ENCODE data around the gene AKR1B1. TPM values are rescaled to one million over a fixed set of nuclear protein-coding genes. Genes with fewer than 3 reads are reported as not detected.
"Not testable (repeated sequence)": the region's sequence is repeated elsewhere in the genome, so short reads cannot be mapped to it uniquely, and the experiment has no call there.

Gene AKR1B1
- total RNA-seq (41.7 TPM), polyA plus RNA-seq (109 TPM)

GRCh38 chr7:134458806-134459698 is at the start of gene AKR1B1:
Gene AKR1B1, minus strand, starts transcription at chr7:134459100. Its CDS starts 38 bp downstream, at chr7:134459062.
- Histone ChIP-seq H3K4me3 (ENCODE audit: low read depth, low read length) (peak within 1 kb of the TSS; percentile 86), H3K36me3 (ENCODE audit: insufficient read depth) (no peaks in the 10 kb centered on the region), H3K27ac (ENCODE audit: low read depth) (peak within 1 kb of the TSS; percentile 77), H3K4me1 (ENCODE audit: insufficient read depth) (no peaks in the 10 kb centered on the region)
- 1% methylated on average over 61 of the region's 61 CpGs for WGBS
- DNase-seq (ENCODE audit: extremely low spot score): peak; percentile 56

GRCh38 chr7:134505856-134506255 is 47.0 kb upstream of the AKR1B1 start:
- WGBS: 70% methylated on average over 4 of the region's 4 CpGs
- no peaks in the 10 kb centered on the region for H3K36me3 ChIP-seq (ENCODE audit: insufficient read depth)
- H3K27ac ChIP-seq (ENCODE audit: low read depth): no peak overlapping the region

GRCh38 chr7:134504660-134505164 is 45.8 kb upstream of the AKR1B1 start:
- Histone ChIP-seq H3K27ac (ENCODE audit: low read depth) (no peak overlapping the region), H3K36me3 (ENCODE audit: insufficient read depth) (no peaks in the 10 kb centered on the region), H3K4me1 (ENCODE audit: insufficient read depth) (no peaks in the 10 kb centered on the region), H3K4me3 (ENCODE audit: low read depth, low read length) (no peak overlapping the region)
- DNase-seq (ENCODE audit: extremely low spot score): no peak
- 76% methylated on average over 3 of the region's 3 CpGs for WGBS

More at GRCh38 chr7:134505856-134506255, 47.0 kb upstream of the AKR1B1 start:
- H3K4me3 ChIP-seq (ENCODE audit: low read depth, low read length): no peak overlapping the region
- DNase-seq (ENCODE audit: extremely low spot score): no peak
- H3K4me1 ChIP-seq (ENCODE audit: insufficient read depth): no peaks in the 10 kb centered on the region

- DNase-seq (ENCODE audit: extremely low spot score): no peak
- 63% methylated on average over 3 of the region's 3 CpGs for WGBS
- Histone ChIP-seq H3K4me3 (ENCODE audit: low read depth, low read length) (no peak overlapping the region), H3K27ac (ENCODE audit: low read depth) (no peak overlapping the region), H3K36me3 (ENCODE audit: insufficient read depth) (no peaks in the 10 kb centered on the region), H3K4me1 (ENCODE audit: insufficient read depth) (no peaks in the 10 kb centered on the region)
Observed at GRCh38 chr7:134502463-134503371, 43.8 kb upstream of the AKR1B1 start.

- H3K4me3 ChIP-seq (ENCODE audit: low read depth, low read length): no peak overlapping the region
- H3K4me1 ChIP-seq (ENCODE audit: insufficient read depth): no peaks in the 10 kb centered on the region
- no peaks in the 10 kb centered on the region for H3K36me3 ChIP-seq (ENCODE audit: insufficient read depth)
- no peak overlapping the region for H3K27ac ChIP-seq (ENCODE audit: low read depth)
- no peak for DNase-seq (ENCODE audit: extremely low spot score)
- WGBS: 66% methylated on average over 5 of the region's 5 CpGs
Observed at GRCh38 chr7:134500982-134501381, 42.1 kb upstream of the AKR1B1 start.

- H3K4me3 ChIP-seq (ENCODE audit: low read depth, low read length): no peak overlapping the region
- H3K36me3 ChIP-seq (ENCODE audit: insufficient read depth): no peaks in the 10 kb centered on the region
- H3K4me1 ChIP-seq (ENCODE audit: insufficient read depth): no peaks in the 10 kb centered on the region
- no peak overlapping the region for H3K27ac ChIP-seq (ENCODE audit: low read depth)
- WGBS: 80% methylated on average over 2 of the region's 2 CpGs
- DNase-seq (ENCODE audit: extremely low spot score): no peak
Observed at GRCh38 chr7:134500406-134500805, 41.5 kb upstream of the AKR1B1 start.

GRCh38 chr7:134495546-134495945 is 36.6 kb upstream of the AKR1B1 start:
- H3K36me3 ChIP-seq (ENCODE audit: insufficient read depth): no peaks in the 10 kb centered on the region
- no peak overlapping the region for H3K27ac ChIP-seq (ENCODE audit: low read depth)
- no peaks in the 10 kb centered on the region for H3K4me1 ChIP-seq (ENCODE audit: insufficient read depth)
- DNase-seq (ENCODE audit: extremely low spot score): no peak
- H3K4me3 ChIP-seq (ENCODE audit: low read depth, low read length): no peak overlapping the region
- WGBS: 92% methylated on average over 1 of the region's 1 CpG

- WGBS: 85% methylated on average over 2 of the region's 2 CpGs
- Histone ChIP-seq H3K27ac (ENCODE audit: low read depth) (no peak overlapping the region), H3K36me3 (ENCODE audit: insufficient read depth) (no peaks in the 10 kb centered on the region), H3K4me1 (ENCODE audit: insufficient read depth) (no peaks in the 10 kb centered on the region), H3K4me3 (ENCODE audit: low read depth, low read length) (no peak overlapping the region)
- DNase-seq (ENCODE audit: extremely low spot score): no peak
Observed at GRCh38 chr7:134493091-134493490, 34.2 kb upstream of the AKR1B1 start.

GRCh38 chr7:134487721-134488120 is 28.8 kb upstream of the AKR1B1 start:
- H3K4me1 ChIP-seq (ENCODE audit: insufficient read depth); H3K27ac ChIP-seq (ENCODE audit: low read depth); H3K4me3 ChIP-seq (ENCODE audit: low read depth, low read length); DNase-seq (ENCODE audit: extremely low spot score); H3K36me3 ChIP-seq (ENCODE audit: insufficient read depth): not testable (repeated sequence)
- 76% methylated on average over 4 of the region's 4 CpGs for WGBS

GRCh38 chr7:134485203-134485602 is 26.3 kb upstream of the AKR1B1 start:
- DNase-seq (ENCODE audit: extremely low spot score): no peak
- WGBS: 56% methylated on average over 6 of the region's 6 CpGs
- Histone ChIP-seq H3K27ac (ENCODE audit: low read depth) (no peak overlapping the region), H3K4me3 (ENCODE audit: low read depth, low read length) (no peak overlapping the region), H3K36me3 (ENCODE audit: insufficient read depth) (no peaks in the 10 kb centered on the region), H3K4me1 (ENCODE audit: insufficient read depth) (no peaks in the 10 kb centered on the region)

- Histone ChIP-seq H3K27ac (ENCODE audit: low read depth) (no peak overlapping the region), H3K4me3 (ENCODE audit: low read depth, low read length) (no peak overlapping the region), H3K36me3 (ENCODE audit: insufficient read depth) (no peaks in the 10 kb centered on the region), H3K4me1 (ENCODE audit: insufficient read depth) (no peaks in the 10 kb centered on the region)
- WGBS: 93% methylated on average over 2 of the region's 2 CpGs
- no peak for DNase-seq (ENCODE audit: extremely low spot score)
Observed at GRCh38 chr7:134483296-134483695, 24.4 kb upstream of the AKR1B1 start.

- Histone ChIP-seq H3K4me1 (ENCODE audit: insufficient read depth) (no peaks in the 10 kb centered on the region), H3K4me3 (ENCODE audit: low read depth, low read length) (no peak overlapping the region), H3K36me3 (ENCODE audit: insufficient read depth) (no peaks in the 10 kb centered on the region), H3K27ac (ENCODE audit: low read depth) (no peak overlapping the region)
- DNase-seq (ENCODE audit: extremely low spot score): no peak
Observed at GRCh38 chr7:134482858-134483257, 24.0 kb upstream of the AKR1B1 start.

- 91% methylated on average over 3 of the region's 3 CpGs for WGBS
- no peak for DNase-seq (ENCODE audit: extremely low spot score)
- Histone ChIP-seq H3K36me3 (ENCODE audit: insufficient read depth) (no peaks in the 10 kb centered on the region), H3K4me1 (ENCODE audit: insufficient read depth) (no peaks in the 10 kb centered on the region), H3K27ac (ENCODE audit: low read depth) (no peak overlapping the region), H3K4me3 (ENCODE audit: low read depth, low read length) (no peak overlapping the region)
Observed at GRCh38 chr7:134481167-134481566, 22.3 kb upstream of the AKR1B1 start.

Data from urinary bladder (tissue), 4 donors.